GM12878 (cell line): Measurements from ENCODE around the gene ZNF462. TPM values are rescaled to one million over a fixed set of nuclear protein-coding genes. Genes with fewer than 3 reads are reported as not detected.

Experiments used
- ASH2L ChIP-seq: fragments of 300-600, 200-600 bp; sonication (generic); IDR thresholded peaks from 2 replicates; pipeline ENCODE4 v1.6.1; 2017; ENCODE audit warnings: low read depth, mild to moderate bottlenecking, borderline replicate concordance
- CBFB ChIP-seq: IDR thresholded peaks from 2 replicates; pipeline ENCODE4 v1.6.1; 2016; ENCODE audit warnings: antibody characterized with exemption, low read depth
- CEBPZ ChIP-seq: fragments of 150-350 bp; IDR thresholded peaks from 2 replicates; pipeline ENCODE4 v1.6.1; 2016; ENCODE audit warnings: low read depth, low read length
- CUX1 ChIP-seq: IDR thresholded peaks from 2 replicates; pipeline ENCODE4 v1.6.1; 2012; ENCODE audit warnings: improper control_type of control experiment, low read depth, low read length; ENCODE audit not compliant: insufficient replicate concordance
- EED ChIP-seq: sonication (generic); IDR thresholded peaks from 2 replicates; pipeline ENCODE4 v1.6.1; 2016; ENCODE audit warnings: antibody characterized with exemption, low read depth
- EGR1 ChIP-seq, 2 experiments: IDR thresholded peaks; 1 replicate in 1 of 2; 2 replicates in 1 of 2; pipeline ENCODE4 v1.6.1; 2011 to 2012; ENCODE audit warnings: low read depth in 2 of 2, low read length in 2 of 2, borderline replicate concordance in 1 of 2, mild to moderate bottlenecking in 1 of 2, moderate library complexity in 1 of 2
- IRF4 ChIP-seq: IDR thresholded peaks from 2 replicates; pipeline ENCODE4 v1.6.1; 2011; ENCODE audit warnings: low read depth, low read length
- LARP7 ChIP-seq: fragments of 450-650 bp; IDR thresholded peaks from 2 replicates; pipeline ENCODE4 v1.6.1; 2017; ENCODE audit warnings: mild to moderate bottlenecking
- MLLT1 ChIP-seq: fragments of 450-650 bp; IDR thresholded peaks from 2 replicates; pipeline ENCODE4 v1.6.1; 2016; ENCODE audit warnings: mild to moderate bottlenecking
- MTA2 ChIP-seq: fragments of 450-650 bp; IDR thresholded peaks from 2 replicates; pipeline ENCODE4 v1.6.1; 2016; ENCODE audit warnings: low read depth, mild to moderate bottlenecking, moderate library complexity
- NFIC ChIP-seq: IDR thresholded peaks from 2 replicates; pipeline ENCODE4 v1.6.1; 2012; ENCODE audit warnings: low read depth, mild to moderate bottlenecking, inconsistent platforms, low read length, moderate library complexity
- POLR2AphosphoS5 ChIP-seq: IDR thresholded peaks from 2 replicates; pipeline ENCODE4 v1.6.1; 2011; ENCODE audit warnings: mild to moderate bottlenecking, low read length, inconsistent platforms
- TARDBP ChIP-seq: IDR thresholded peaks from 2 replicates; pipeline ENCODE4 v1.6.1; 2016; ENCODE audit warnings: borderline replicate concordance
- ZBTB33 ChIP-seq: fragments of 450-650 bp; IDR thresholded peaks from 2 replicates; pipeline ENCODE4 v1.6.1; 2017; ENCODE audit warnings: mild to moderate bottlenecking
- polyA plus RNA-seq, 11 experiments: library from polyadenylated mRNA; depleted of rRNA in 4 of 11; unstranded in 6 of 11; stranded (reverse) in 5 of 11; fragments of >200 nt; fragmentation: Nextera tagmentation in 4 of 11; fragmentation: Illumina TruSeq in 1 of 11; extraction: Ambion mirVana in 4 of 11; extraction: Trizol in 1 of 11; gene quantifications; 1 replicate in 1 of 11; 2 replicates in 10 of 11; pipeline versions ENCODE4 v1.2.1 to v1.2.3, GENCODE V29; 2011 to 2016; ENCODE audit warnings: inconsistent platforms in 2 of 11, missing spikeins in 2 of 11, low read depth in 1 of 11
- total RNA-seq, 4 experiments: library from RNA; depleted of rRNA in 3 of 4; stranded (reverse); fragments of >200 nt in 3 of 4; fragmentation: Illumina TruSeq in 1 of 4; extraction: Trizol in 1 of 4; gene quantifications; 2 replicates each; pipeline versions ENCODE4 v1.2.1 to v1.2.3, GENCODE V29; 2013 to 2021
- TF ChIP-seq, protein P1 (sequence below): IDR thresholded peaks from 2 replicates; pipeline ENCODE4 v1.6.1; 2011; ENCODE audit warnings: low read depth, low read length, improper control_type of control experiment, borderline replicate concordance
- TF ChIP-seq, protein P2 (sequence below): IDR thresholded peaks from 2 replicates; pipeline ENCODE4 v1.6.1; 2011; ENCODE audit warnings: borderline replicate concordance, low read depth, mild to moderate bottlenecking, moderate library complexity, low read length; ENCODE audit not compliant: insufficient read depth, poor library complexity, severe bottlenecking

The ZNF462 gene
- total and polyA plus RNA-seq, 10 of the 15 experiments (the other 5 are each of a cell fraction or from before 2014, with no cell fraction given) = 0.27 to 13.7 (median 0.55) TPM

- TF ChIP-seq ZBTB33 = no peak
- no peak for TF ChIP-seq CBFB
- no peak for TF ChIP-seq EGR1 (IDR thresholded peaks at IDR 0.05; ENCODE audit: borderline replicate concordance in 1 of 2, low read depth in 2 of 2, low read length in 2 of 2)
- TF ChIP-seq CUX1 = no peak
- TF ChIP-seq TARDBP = no peak
- no peak for TF ChIP-seq POLR2AphosphoS5
- no peak for TF ChIP-seq IRF4
- TF ChIP-seq ASH2L = no peak
- no peak for TF ChIP-seq EED
- TF ChIP-seq LARP7 = no peak
- TF ChIP-seq MLLT1 = peak; percentile 34; the same call in 1 of the 2 replicates
- TF ChIP-seq, protein P1, sequence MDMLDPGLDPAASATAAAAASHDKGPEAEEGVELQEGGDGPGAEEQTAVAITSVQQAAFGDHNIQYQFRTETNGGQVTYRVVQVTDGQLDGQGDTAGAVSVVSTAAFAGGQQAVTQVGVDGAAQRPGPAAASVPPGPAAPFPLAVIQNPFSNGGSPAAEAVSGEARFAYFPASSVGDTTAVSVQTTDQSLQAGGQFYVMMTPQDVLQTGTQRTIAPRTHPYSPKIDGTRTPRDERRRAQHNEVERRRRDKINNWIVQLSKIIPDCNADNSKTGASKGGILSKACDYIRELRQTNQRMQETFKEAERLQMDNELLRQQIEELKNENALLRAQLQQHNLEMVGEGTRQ = no peak
- TF ChIP-seq CEBPZ = no peak
- TF ChIP-seq MTA2 = peak; percentile 97
- TF ChIP-seq, protein P2, sequence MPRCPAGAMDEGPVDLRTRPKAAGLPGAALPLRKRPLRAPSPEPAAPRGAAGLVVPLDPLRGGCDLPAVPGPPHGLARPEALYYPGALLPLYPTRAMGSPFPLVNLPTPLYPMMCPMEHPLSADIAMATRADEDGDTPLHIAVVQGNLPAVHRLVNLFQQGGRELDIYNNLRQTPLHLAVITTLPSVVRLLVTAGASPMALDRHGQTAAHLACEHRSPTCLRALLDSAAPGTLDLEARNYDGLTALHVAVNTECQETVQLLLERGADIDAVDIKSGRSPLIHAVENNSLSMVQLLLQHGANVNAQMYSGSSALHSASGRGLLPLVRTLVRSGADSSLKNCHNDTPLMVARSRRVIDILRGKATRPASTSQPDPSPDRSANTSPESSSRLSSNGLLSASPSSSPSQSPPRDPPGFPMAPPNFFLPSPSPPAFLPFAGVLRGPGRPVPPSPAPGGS = no peak
- no peak for TF ChIP-seq NFIC
Observed at GRCh38 chr9:106866243-106866642, 3.3 kb downstream of the ZNF462 start (continued).
